K562 (cell line): ENCODE results near the gene AGPAT3. TPM values are rescaled to one million over a fixed set of nuclear protein-coding genes. Genes with fewer than 3 reads are reported as not detected.
A peak's percentile ranks its signal among the peaks of the same experiment; 100 is the strongest.

Experiments used
- BMI1 ChIP-seq: fragments of 150-350 bp; IDR thresholded peaks from 2 replicates; pipeline ENCODE4 v1.6.1; 2014; ENCODE audit warnings: low read length
- CEBPG ChIP-seq, 3 experiments: fragments of 200-800 bp in 1 of 3; sonication (Bioruptor generic) in 1 of 3; sonication (generic) in 1 of 3; formaldehyde crosslinking in 1 of 3; IDR thresholded peaks in 2 of 3; conservative IDR thresholded peaks in 1 of 3; 2 replicates each; pipeline versions ENCODE4 v1.6.1 to v1.8.0; 2016 to 2022; ENCODE audit warnings: missing compliant biosample characterization in 2 of 3, missing genetic modification characterization in 2 of 3, mild to moderate bottlenecking in 1 of 3, missing genetic modification reagents in 1 of 3
- CREB3 ChIP-seq: fragments of 450-650 bp; conservative IDR thresholded peaks from 2 replicates; pipeline ENCODE4 v1.6.1; 2016; ENCODE audit warnings: missing genetic modification characterization, low read depth, mild to moderate bottlenecking, missing compliant biosample characterization, moderate library complexity
- CTCF ChIP-seq, 3 experiments: IDR thresholded peaks in 2 of 3; conservative IDR thresholded peaks in 1 of 3; 2 replicates each; pipeline ENCODE4 v1.5.1; 2011 to 2012; ENCODE audit warnings: low read length in 3 of 3, mild to moderate bottlenecking in 3 of 3, control low read depth in 2 of 3, improper control_type of control experiment in 1 of 3, inconsistent platforms in 1 of 3, low read depth in 1 of 3, mixed read lengths in 1 of 3, moderate library complexity in 1 of 3; ENCODE audit not compliant: insufficient read depth in 2 of 3
- CXXC5 ChIP-seq: fragments of 250-450 bp; sonication (Bioruptor Pico); IDR thresholded peaks from 2 replicates; pipeline ENCODE4 v1.8.0; 2022; ENCODE audit warnings: inconsistent platforms, mild to moderate bottlenecking, moderate library complexity
- L3MBTL2 ChIP-seq: fragments of 450-650 bp; IDR thresholded peaks from 2 replicates; pipeline ENCODE4 v1.6.1; 2016; ENCODE audit warnings: mild to moderate bottlenecking, moderate library complexity
- MYNN ChIP-seq, 2 experiments: sonication (generic); formaldehyde crosslinking in 1 of 2; IDR thresholded peaks; 2 replicates each; pipeline versions ENCODE4 v1.5.0 to v1.6.1; 2016 to 2020; ENCODE audit warnings: antibody characterized with exemption in 1 of 2, missing genetic modification reagents in 1 of 2
- SFPQ ChIP-seq: fragments of 200-400 bp; formaldehyde crosslinking; IDR thresholded peaks from 2 replicates; pipeline ENCODE4 v1.6.1; 2017; ENCODE audit warnings: mild to moderate bottlenecking, low read depth, low read length, moderate library complexity
- TAL1 ChIP-seq: fragments of 450-650 bp; IDR thresholded peaks from 2 replicates; pipeline ENCODE4 v1.6.1; 2016; ENCODE audit warnings: mild to moderate bottlenecking
- TCF3 ChIP-seq: sonication (generic); formaldehyde crosslinking; IDR thresholded peaks from 2 replicates; pipeline ENCODE4 v1.4.0; 2020; ENCODE audit warnings: mild to moderate bottlenecking, missing genetic modification reagents
- TEAD4 ChIP-seq, 2 experiments: sonication (generic) in 1 of 2; formaldehyde crosslinking in 1 of 2; IDR thresholded peaks; 2 replicates each; pipeline versions ENCODE4 v1.6.1 to v1.8.0; 2012 to 2022; ENCODE audit warnings: borderline replicate concordance in 1 of 2, inconsistent platforms in 1 of 2, low read length in 1 of 2, mild to moderate bottlenecking in 1 of 2, missing genetic modification reagents in 1 of 2
- ZBTB43 ChIP-seq: sonication (generic); formaldehyde crosslinking; IDR thresholded peaks from 2 replicates; pipeline ENCODE4 v1.8.0; 2023; ENCODE audit warnings: mild to moderate bottlenecking, missing genetic modification reagents
- ZNF592 ChIP-seq: fragments of 450-650 bp; IDR thresholded peaks from 2 replicates; pipeline ENCODE4 v1.6.1; 2017; ENCODE audit warnings: antibody characterized with exemption, mild to moderate bottlenecking
- polyA plus RNA-seq, 8 experiments: library from polyadenylated mRNA; depleted of rRNA in 4 of 8; stranded (reverse) in 5 of 8; unstranded in 3 of 8; fragments of >200 nt; fragmentation: Nextera tagmentation in 2 of 8; fragmentation: Illumina TruSeq in 1 of 8; extraction: Ambion mirVana in 2 of 8; extraction: Trizol in 1 of 8; gene quantifications; 2 replicates each; pipeline versions ENCODE4 v1.2.1 to v1.2.3, GENCODE V29; 2011 to 2014; ENCODE audit warnings: inconsistent platforms in 1 of 8, missing spikeins in 1 of 8
- total RNA-seq, 7 experiments: library from RNA; depleted of rRNA in 6 of 7; stranded (reverse); fragments of >200 nt in 6 of 7; fragmentation: Illumina TruSeq in 2 of 7; extraction: Trizol in 2 of 7; gene quantifications; 2 replicates each; pipeline versions ENCODE4 v1.2.1 to v1.2.3, GENCODE V29; 2011 to 2021; ENCODE audit warnings: low replicate concordance in 1 of 7

Gene AGPAT3
- total and polyA plus RNA-seq, 9 of the 15 experiments (the other 6 are each of a cell fraction or from before 2014, with no cell fraction given), result 1.5 to 88.4 (median 35.7) TPM

- TF ChIP-seq CREB3, result peak; percentile 34
- no peak for TF ChIP-seq SFPQ
- TF ChIP-seq MYNN (IDR thresholded peaks at IDR 0.05), result peak; percentile 58
- no peak for TF ChIP-seq MYNN (CRISPR knock-in tag; IDR thresholded peaks at IDR 0.05)
- TF ChIP-seq ZBTB43 (CRISPR knock-in tag), result 0 out of 2 replicates have a peak, but pooled peaks have one; percentile 30
- TF ChIP-seq L3MBTL2, result peak; percentile 11; the same call in 1 of the 2 replicates
- peak; percentile 47; the same call in 1 of the 2 replicates for TF ChIP-seq TAL1
- no peak for TF ChIP-seq TCF3 (CRISPR knock-in tag)
- TF ChIP-seq BMI1, result no peak
- peak; percentile 55; the same call in 1 of the 2 replicates for TF ChIP-seq ZNF592
- TF ChIP-seq CEBPG (CRISPR knock-in tag; IDR thresholded peaks at IDR 0.05), result peak; percentile 24; the same call in 1 of the 2 replicates
- TF ChIP-seq CEBPG (tag; conservative IDR thresholded peaks at IDR 0.05 in 1 of 2, IDR thresholded peaks at IDR 0.05 in 1 of 2), result no peak
- TF ChIP-seq CXXC5, result peak; percentile 14; the same call in 1 of the 2 replicates
- TF ChIP-seq CTCF (IDR thresholded peaks at IDR 0.05 in 2 of 3, conservative IDR thresholded peaks at IDR 0.05 in 1 of 3; ENCODE audit: insufficient read depth in 2 of 3, low read depth in 1 of 3, low read length in 3 of 3), result 0 out of 6 replicates have a peak, but pooled peaks of 1 of the 3 experiments have one; percentile 3
- 0 out of 2 replicates have a peak, but pooled peaks have one; percentile 10 for TF ChIP-seq TEAD4 (IDR thresholded peaks at IDR 0.05; ENCODE audit: low read length)
- TF ChIP-seq TEAD4 (CRISPR knock-in tag; IDR thresholded peaks at IDR 0.05; ENCODE audit: borderline replicate concordance), result no peak
Observed at GRCh38 chr21:44018813-44019567, 154.0 kb downstream of the AGPAT3 start (continued).
